ENCODE data around the gene CETP.

GRCh38 chr16:56975714-56976113 is 14.0 kb downstream of the CETP start:
- TF ChIP-seq CTCF (IDR thresholded peaks at IDR 0.05; ENCODE audit: low read depth, low read length, missing input control) (no peak), MAX (IDR thresholded peaks at IDR 0.05) (no peak), YY1 (IDR thresholded peaks at IDR 0.05) (no peak), ZBTB33 (IDR thresholded peaks at IDR 0.05) (no peak), REST (IDR thresholded peaks at IDR 0.05) (no peak), EGR1 (IDR thresholded peaks at IDR 0.05; ENCODE audit: low read depth in 2 of 2) (no peak), ATF3 (IDR thresholded peaks at IDR 0.05) (no peak), SP1 (IDR thresholded peaks at IDR 0.05) (no peak), HNF4G (IDR thresholded peaks at IDR 0.05) (no peak), TAF1 (conservative IDR thresholded peaks at IDR 0.05) (no peak)

Data from liver (tissue), 3 donors.